Testis (tissue), 3 donors: ENCODE results near the gene CAPN5. TPM values are rescaled to one million over a fixed set of nuclear protein-coding genes. Genes with fewer than 3 reads are reported as not detected.

Source experiments
- DNase-seq: peaks from one replicate; pipeline ENCODE4 v3.0.0-alpha.2; 2019
- H3K27ac ChIP-seq, 2 donors: fragments of 200-600 bp; sonication (generic); one replicate each; pipeline ENCODE4 v1.5.1; 2019
- H3K27me3 ChIP-seq: fragments of 200-600 bp; sonication (generic); one replicate; pipeline ENCODE4 v1.5.1; 2019
- H3K36me3 ChIP-seq: fragments of 200-600 bp; sonication (generic); one replicate; pipeline ENCODE4 v1.5.1; 2017; ENCODE audit warnings: low read depth; ENCODE audit errors: missing control alignments
- H3K4me1 ChIP-seq: fragments of 200-600 bp; sonication (generic); one replicate; pipeline ENCODE4 v1.5.1; 2019
- H3K4me3 ChIP-seq, 2 donors: fragments of 200-600 bp; sonication (generic); one replicate each; pipeline ENCODE4 v1.5.1; 2017 to 2019
- H3K9me3 ChIP-seq: fragments of 200-600 bp; sonication (generic); one replicate; pipeline ENCODE4 v1.5.1; 2017
- CTCF ChIP-seq, 3 experiments: fragments of 450-650 bp in 2 of 3; fragments of 200-600 bp in 1 of 3; sonication (generic) in 1 of 3; IDR thresholded peaks; one replicate each; pipeline ENCODE4 v1.5.1; 2016 to 2019; ENCODE audit warnings: antibody characterized with exemption in 3 of 3, mild to moderate bottlenecking in 2 of 3, moderate library complexity in 1 of 3
- POLR2A ChIP-seq: fragments of 450-650 bp; IDR thresholded peaks from one replicate; pipeline ENCODE4 v1.6.1; 2017; ENCODE audit warnings: antibody characterized with exemption, mild to moderate bottlenecking, moderate library complexity
- WGBS, 2 donors: methylation state at CpG; one replicate each; pipeline ENCODE4 v1.1.5; 2018; 5-methylcytosine and 5-hydroxymethylcytosine counted together
- intact Hi-C: fragments of 100-400 bp; cut with DNase I; formaldehyde crosslinking; loops from one replicate; pipeline ENCODE4 v1.15.1; 2023; ENCODE audit warnings: low total_unique reads
- polyA plus RNA-seq: library from polyadenylated mRNA; stranded (reverse); fragments of 350-450 nt; fragmentation: Illumina TruSeq; extraction: RNeasy Lipid Tissue Mini Kit (QIAGEN cat#74804); gene quantifications from one replicate; pipeline ENCODE4 v1.2.3, GENCODE V29; 2014; ENCODE audit warnings: low read depth, low replicate concordance; ENCODE audit not compliant: insufficient read depth
- total RNA-seq, 2 donors: library from RNA; depleted of rRNA; stranded (reverse); fragments of >200 nt; gene quantifications; one replicate each; pipeline ENCODE4 v1.2.3, GENCODE V29; 2016

Gene CAPN5
- total and polyA plus RNA-seq, 3 donors from 2014 or later, result 62.3 to 116 (median 102) TPM

GRCh38 chr11:77026221-77026620 lies 40.5 kb upstream of the CAPN5 start:
- no peaks in the 10 kb centered on the region for H3K4me1 ChIP-seq
- 95 to 96% methylated on average over 3 of the region's 3 CpGs for WGBS, 2 donors
- H3K27ac ChIP-seq, result no peak overlapping the region
- TF ChIP-seq POLR2A (no peak), CTCF (IDR thresholded peaks at IDR 0.05) (no peak)
- no peaks in the 10 kb centered on the region for H3K36me3 ChIP-seq
- H3K4me3 ChIP-seq, result no peak overlapping the region
- intact Hi-C loops, result no loop called here
- H3K9me3 ChIP-seq, result no peaks in the 10 kb centered on the region
- no peak for DNase-seq
- H3K27me3 ChIP-seq, result no peaks in the 10 kb centered on the region

GRCh38 chr11:77026743-77027142 lies 40.0 kb upstream of the CAPN5 start:
- intact Hi-C loops, result no loop called here
- Histone ChIP-seq H3K4me3 (no peak overlapping the region), H3K27ac (no peak overlapping the region), H3K27me3 (no peaks in the 10 kb centered on the region), H3K36me3 (no peaks in the 10 kb centered on the region), H3K4me1 (no peaks in the 10 kb centered on the region), H3K9me3 (no peaks in the 10 kb centered on the region)
- 88 to 95% methylated on average over 2 of the region's 2 CpGs for WGBS, 2 donors
- DNase-seq, result no peak
- TF ChIP-seq POLR2A, result no peak
- no peak for TF ChIP-seq CTCF (IDR thresholded peaks at IDR 0.05)

GRCh38 chr11:77027275-77027674 lies 39.5 kb upstream of the CAPN5 start:
- WGBS, 2 donors, result 92 to 100% methylated on average over 1 of the region's 1 CpG
- intact Hi-C loops, result no loop called here
- Histone ChIP-seq H3K4me1 (no peaks in the 10 kb centered on the region), H3K27ac (no peak overlapping the region), H3K27me3 (no peaks in the 10 kb centered on the region), H3K36me3 (no peaks in the 10 kb centered on the region), H3K9me3 (no peaks in the 10 kb centered on the region), H3K4me3 (no peak overlapping the region)
- TF ChIP-seq POLR2A (no peak), CTCF (IDR thresholded peaks at IDR 0.05) (no peak)
- no peak for DNase-seq

GRCh38 chr11:77029829-77030228 lies 36.9 kb upstream of the CAPN5 start:
- Histone ChIP-seq H3K4me1 (no peaks in the 10 kb centered on the region), H3K4me3 (no peak overlapping the region), H3K27me3 (no peaks in the 10 kb centered on the region), H3K9me3 (no peaks in the 10 kb centered on the region), H3K36me3 (no peaks in the 10 kb centered on the region), H3K27ac (no peak overlapping the region)
- intact Hi-C loops, result no loop called here
- TF ChIP-seq CTCF (IDR thresholded peaks at IDR 0.05) (no peak), POLR2A (no peak)
- WGBS, 2 donors, result 81 to 89% methylated on average over 7 of the region's 7 CpGs
- no peak for DNase-seq

- no peak overlapping the region for H3K27ac ChIP-seq
- no peak overlapping the region for H3K4me3 ChIP-seq
- no peak for DNase-seq
- no peaks in the 10 kb centered on the region for H3K9me3 ChIP-seq
- WGBS, 2 donors, result 75 to 80% methylated on average over 12 of the region's 12 CpGs
- H3K27me3 ChIP-seq, result no peaks in the 10 kb centered on the region
- intact Hi-C loops, result no loop called here
- H3K36me3 ChIP-seq, result no peaks in the 10 kb centered on the region
- H3K4me1 ChIP-seq, result no peaks in the 10 kb centered on the region
- no peak for TF ChIP-seq CTCF (IDR thresholded peaks at IDR 0.05)
- TF ChIP-seq POLR2A, result no peak
Observed at GRCh38 chr11:77030834-77031414, 35.8 kb upstream of the CAPN5 start.
